GM23338 (cell line): Measurements from ENCODE around the gene CCDC91. TPM values are rescaled to one million over a fixed set of nuclear protein-coding genes. Genes with fewer than 3 reads are reported as not detected.

Experiments
- ATAC-seq: fragments of 200-7000 bp; cut with Tn5 transposase; 3 replicates; pipeline ENCODE4 v1.9.1; 2020
- DNase-seq: peaks from one replicate; pipeline ENCODE4 v3.0.0-alpha.2; 2015; ENCODE audit warnings: low spot score
- H2AFZ ChIP-seq: fragments of 200-600 bp; sonication (generic); 2 replicates; pipeline ENCODE4 v1.8.0; 2016; ENCODE audit warnings: antibody characterized with exemption, mild to moderate bottlenecking, moderate library complexity
- H3F3A ChIP-seq: fragments of 200-600 bp; sonication (generic); replicated peaks from 2 replicates; pipeline ENCODE4 v1.8.0; 2017; ENCODE audit warnings: antibody characterized with exemption, mixed run types, low read depth
- H3K27ac ChIP-seq: fragments of 200-600 bp; sonication (generic); 2 replicates; pipeline ENCODE4 v1.6.1; 2016; ENCODE audit warnings: low read depth
- H3K27me3 ChIP-seq: fragments of 200-600 bp; sonication (generic); 2 replicates; pipeline ENCODE4 v1.8.0; 2016; ENCODE audit warnings: mild to moderate bottlenecking, mixed run types, moderate library complexity; ENCODE audit not compliant: insufficient read depth
- H3K36me3 ChIP-seq: fragments of 200-600 bp; sonication (generic); 2 replicates; pipeline ENCODE4 v1.8.0; 2016; ENCODE audit warnings: mild to moderate bottlenecking; ENCODE audit not compliant: insufficient read depth
- H3K4me1 ChIP-seq: fragments of 200-600 bp; sonication (generic); 2 replicates; pipeline ENCODE4 v1.8.0; 2016; ENCODE audit warnings: mild to moderate bottlenecking, moderate library complexity; ENCODE audit not compliant: insufficient read depth
- H3K4me2 ChIP-seq: fragments of 200-600 bp; sonication (generic); 2 replicates; pipeline ENCODE4 v1.7.1; 2017; ENCODE audit warnings: mixed run types
- H3K4me3 ChIP-seq: fragments of 200-600 bp; sonication (generic); 2 replicates; pipeline ENCODE4 v1.6.1; 2016; ENCODE audit warnings: mixed run types
- H3K79me2 ChIP-seq: fragments of 200-600 bp; sonication (generic); replicated peaks from 2 replicates; pipeline ENCODE4 v1.8.0; 2017; ENCODE audit warnings: mild to moderate bottlenecking; ENCODE audit not compliant: insufficient read depth
- H3K9me2 ChIP-seq: fragments of 200-600 bp; sonication (generic); 2 replicates; pipeline ENCODE4 v1.8.0; 2017; ENCODE audit not compliant: insufficient read depth
- H4K20me1 ChIP-seq: fragments of 200-600 bp; sonication (generic); replicated peaks from 2 replicates; pipeline ENCODE4 v1.8.0; 2017; ENCODE audit warnings: mild to moderate bottlenecking; ENCODE audit not compliant: insufficient read depth
- H3K27ac Mint-ChIP-seq: 2 replicates; pipeline ENCODE4 v1.8.0; 2020; ENCODE audit warnings: inconsistent platforms, mild to moderate bottlenecking, moderate library complexity, mixed read lengths
- H3K27me3 Mint-ChIP-seq: 3 replicates; pipeline ENCODE4 v1.8.0; 2022; ENCODE audit warnings: low read depth, mild to moderate bottlenecking, moderate library complexity, mixed read lengths, inconsistent platforms; ENCODE audit not compliant: insufficient read depth, poor library complexity
- H3K36me3 Mint-ChIP-seq: 3 replicates; pipeline ENCODE4 v1.8.0; 2021; ENCODE audit warnings: low read depth, mild to moderate bottlenecking, inconsistent platforms, moderate library complexity, mixed read lengths
- H3K4me1 Mint-ChIP-seq: 3 replicates; pipeline ENCODE4 v1.8.0; 2020; ENCODE audit warnings: mild to moderate bottlenecking, inconsistent platforms, mixed read lengths
- H3K4me3 Mint-ChIP-seq: 3 replicates; pipeline ENCODE4 v1.8.0; 2021; ENCODE audit warnings: moderate library complexity, mild to moderate bottlenecking, inconsistent platforms, mixed read lengths
- H3K9me3 Mint-ChIP-seq: 3 replicates; pipeline ENCODE4 v1.8.0; 2020; ENCODE audit warnings: moderate library complexity, mild to moderate bottlenecking, inconsistent platforms, mixed read lengths
- CREB1 ChIP-seq: fragments of 250-450 bp; sonication (Bioruptor Pico); IDR thresholded peaks from 2 replicates; pipeline ENCODE4 v1.5.0; 2020; ENCODE audit warnings: low read depth, mild to moderate bottlenecking, moderate library complexity
- ETS1 ChIP-seq: IDR thresholded peaks from 2 replicates; pipeline ENCODE4 v1.6.1; 2016; ENCODE audit warnings: antibody characterized with exemption
- EZH2 ChIP-seq: fragments of 200-600 bp; sonication (generic); IDR thresholded peaks from one replicate; pipeline ENCODE4 v1.8.0; 2017; ENCODE audit warnings: antibody characterized with exemption, mild to moderate bottlenecking, low read depth; ENCODE audit not compliant: unreplicated experiment
- EZH2phosphoT487 ChIP-seq: fragments of 200-600 bp; sonication (generic); IDR thresholded peaks from one replicate; pipeline ENCODE4 v1.8.1; 2018; ENCODE audit warnings: antibody characterized with exemption; ENCODE audit not compliant: unreplicated experiment
- JUNB ChIP-seq: IDR thresholded peaks from one replicate; pipeline ENCODE4 v1.6.1; 2016; ENCODE audit warnings: antibody characterized with exemption; ENCODE audit not compliant: unreplicated experiment
- NANOG ChIP-seq: IDR thresholded peaks from 2 replicates; pipeline ENCODE4 v1.6.1; 2016; ENCODE audit warnings: antibody characterized with exemption, borderline replicate concordance
- POLR2AphosphoS5 ChIP-seq: IDR thresholded peaks from 2 replicates; pipeline ENCODE4 v1.6.1; 2016; ENCODE audit warnings: antibody characterized with exemption, low read depth
- REST ChIP-seq: IDR thresholded peaks from one replicate; pipeline ENCODE4 v1.6.1; 2018; ENCODE audit warnings: antibody characterized with exemption; ENCODE audit not compliant: unreplicated experiment
- STAT1 ChIP-seq: IDR thresholded peaks from one replicate; pipeline ENCODE4 v1.6.1; 2016; ENCODE audit warnings: antibody characterized with exemption; ENCODE audit not compliant: unreplicated experiment
- ZNF114 ChIP-seq: fragments of 250-450 bp; sonication (Bioruptor Pico); IDR thresholded peaks from 2 replicates; pipeline ENCODE4 v1.5.0; 2020; ENCODE audit warnings: mild to moderate bottlenecking, moderate library complexity
- ZNF331 ChIP-seq: fragments of 250-450 bp; sonication (Bioruptor Pico); IDR thresholded peaks from 2 replicates; pipeline ENCODE4 v1.5.0; 2020; ENCODE audit warnings: low read depth, mild to moderate bottlenecking, moderate library complexity
- polyA plus RNA-seq: library from polyadenylated mRNA; unstranded; fragments of >200 nt; fragmentation: Nextera tagmentation; extraction: Ambion mirVana; gene quantifications from 2 replicates; pipeline ENCODE4 v1.2.1, GENCODE V29; 2016
- total RNA-seq: library from RNA; depleted of rRNA; stranded (reverse); fragments of >200 nt; shearing (Covaris generic); gene quantifications from 2 replicates; pipeline ENCODE4 v1.2.3, GENCODE V29; 2014
- TF ChIP-seq, protein P1 (sequence below), 2 experiments: fragments of 200-600 bp in 1 of 2; sonication (generic) in 1 of 2; conservative IDR thresholded peaks; 2 replicates each; pipeline versions ENCODE4 v1.5.1 to v1.6.1; 2016 to 2017; ENCODE audit warnings: antibody characterized with exemption in 2 of 2, low read depth in 2 of 2, mild to moderate bottlenecking in 2 of 2, moderate library complexity in 1 of 2

The CCDC91 gene
- total and polyA plus RNA-seq, 2 experiments from 2014 or later = 24.7 to 48.7 TPM

GRCh38 chr12:28427046-28427445 lies 236.8 kb downstream of the CCDC91 start (continued):
- TF ChIP-seq NANOG = no peak
- TF ChIP-seq STAT1 = no peak
- TF ChIP-seq EZH2phosphoT487 = no peak
- no peak for TF ChIP-seq CREB1 (CRISPR knock-in tag)
- TF ChIP-seq ZNF114 (CRISPR knock-in tag) = no peak
- TF ChIP-seq POLR2AphosphoS5 = no peak
- TF ChIP-seq, protein P1, sequence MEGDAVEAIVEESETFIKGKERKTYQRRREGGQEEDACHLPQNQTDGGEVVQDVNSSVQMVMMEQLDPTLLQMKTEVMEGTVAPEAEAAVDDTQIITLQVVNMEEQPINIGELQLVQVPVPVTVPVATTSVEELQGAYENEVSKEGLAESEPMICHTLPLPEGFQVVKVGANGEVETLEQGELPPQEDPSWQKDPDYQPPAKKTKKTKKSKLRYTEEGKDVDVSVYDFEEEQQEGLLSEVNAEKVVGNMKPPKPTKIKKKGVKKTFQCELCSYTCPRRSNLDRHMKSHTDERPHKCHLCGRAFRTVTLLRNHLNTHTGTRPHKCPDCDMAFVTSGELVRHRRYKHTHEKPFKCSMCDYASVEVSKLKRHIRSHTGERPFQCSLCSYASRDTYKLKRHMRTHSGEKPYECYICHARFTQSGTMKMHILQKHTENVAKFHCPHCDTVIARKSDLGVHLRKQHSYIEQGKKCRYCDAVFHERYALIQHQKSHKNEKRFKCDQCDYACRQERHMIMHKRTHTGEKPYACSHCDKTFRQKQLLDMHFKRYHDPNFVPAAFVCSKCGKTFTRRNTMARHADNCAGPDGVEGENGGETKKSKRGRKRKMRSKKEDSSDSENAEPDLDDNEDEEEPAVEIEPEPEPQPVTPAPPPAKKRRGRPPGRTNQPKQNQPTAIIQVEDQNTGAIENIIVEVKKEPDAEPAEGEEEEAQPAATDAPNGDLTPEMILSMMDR (conservative IDR thresholded peaks at IDR 0.05; ENCODE audit: low read depth in 2 of 2) = no peak

DNA sequence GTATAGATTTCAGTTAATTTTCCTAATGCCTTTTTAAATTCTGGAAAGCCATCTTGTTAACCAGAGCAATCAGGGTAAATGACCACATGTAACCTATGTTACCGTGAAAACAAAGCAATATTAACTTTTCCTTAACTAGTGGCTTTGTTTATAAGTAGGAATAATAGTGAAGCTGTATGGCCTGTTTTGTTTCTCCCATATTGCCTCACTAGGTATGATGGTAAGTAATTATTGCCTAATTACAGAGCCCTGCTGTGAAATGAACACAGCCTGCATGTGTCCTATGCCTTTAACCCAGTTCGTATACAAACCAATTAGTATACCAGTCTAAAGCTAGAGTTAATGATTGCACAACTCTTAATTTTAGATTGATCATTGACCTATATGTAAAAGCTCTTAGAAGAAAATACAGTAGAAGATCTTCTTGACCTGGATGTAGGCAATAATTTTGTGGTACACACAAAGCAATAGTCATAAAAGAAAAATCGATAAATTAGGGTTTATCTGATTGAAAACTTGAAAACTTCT lies 249.9 kb downstream of the CCDC91 start:
- DNase-seq (no peak), ATAC-seq (no peak)
- H3K4me1 Mint-ChIP-seq = peaks cover 4% of the 10 kb centered on the region; the same call in 2 of the 3 replicates
- H3K36me3 Mint-ChIP-seq = no peaks in the 10 kb centered on the region
- no peak overlapping the region for H3K4me3 Mint-ChIP-seq
- Histone ChIP-seq H3K27me3 (no peaks in the 10 kb centered on the region), H3K9me2 (no peaks in the 10 kb centered on the region), H3K36me3 (no peaks in the 10 kb centered on the region), H3K79me2 (no peaks in the 10 kb centered on the region), H3K4me3 (no peak overlapping the region), H4K20me1 (no peaks in the 10 kb centered on the region), H3K4me2 (no peak overlapping the region), H3K4me1 (no peaks in the 10 kb centered on the region), H3K27ac (no peak overlapping the region), H3F3A (no peaks in the 10 kb centered on the region), H2AFZ (no peak overlapping the region)
- H3K27me3 Mint-ChIP-seq = no peaks in the 10 kb centered on the region
- TF ChIP-seq CREB1 (CRISPR knock-in tag) = no peak
- no peak for TF ChIP-seq ETS1
- no peak for TF ChIP-seq NANOG
- H3K9me3 Mint-ChIP-seq = no peaks in the 10 kb centered on the region
- no peak overlapping the region for H3K27ac Mint-ChIP-seq

GRCh38 chr12:28442101-28442500 lies 251.8 kb downstream of the CCDC91 start:
- H3K4me2 ChIP-seq = no peak overlapping the region
- H3K27ac ChIP-seq = no peak overlapping the region
- Mint-ChIP-seq H3K27ac (no peak overlapping the region; the same call in 1 of the 2 replicates), H3K27me3 (no peaks in the 10 kb centered on the region), H3K36me3 (no peaks in the 10 kb centered on the region), H3K4me3 (no peak overlapping the region), H3K9me3 (no peaks in the 10 kb centered on the region), H3K4me1 (peaks cover 4% of the 10 kb centered on the region; the same call in 2 of the 3 replicates)
- H3K27me3 ChIP-seq = no peaks in the 10 kb centered on the region
- no peaks in the 10 kb centered on the region for H3K79me2 ChIP-seq
- no peaks in the 10 kb centered on the region for H3K36me3 ChIP-seq
- H3K9me2 ChIP-seq = no peaks in the 10 kb centered on the region
- no peak overlapping the region for H2AFZ ChIP-seq
- no peaks in the 10 kb centered on the region for H3F3A ChIP-seq
- no peaks in the 10 kb centered on the region for H4K20me1 ChIP-seq
- ATAC-seq = no peak
- no peak for DNase-seq
- H3K4me1 ChIP-seq = no peaks in the 10 kb centered on the region
- no peak overlapping the region for H3K4me3 ChIP-seq
- no peak for TF ChIP-seq ZNF114 (CRISPR knock-in tag)
- no peak for TF ChIP-seq POLR2AphosphoS5
- TF ChIP-seq EZH2 = no peak
- TF ChIP-seq ETS1 = no peak
- TF ChIP-seq JUNB = no peak
- TF ChIP-seq, protein P1 (conservative IDR thresholded peaks at IDR 0.05; ENCODE audit: low read depth in 2 of 2) = no peak
- TF ChIP-seq CREB1 (CRISPR knock-in tag) = no peak
- TF ChIP-seq ZNF331 (CRISPR knock-in tag) = no peak
- no peak for TF ChIP-seq NANOG
- no peak for TF ChIP-seq REST
- no peak for TF ChIP-seq EZH2phosphoT487
